Naive B cell (primary cell): ENCODE results near the gene PRR27. TPM values are rescaled to one million over a fixed set of nuclear protein-coding genes. Genes with fewer than 3 reads are reported as not detected.

ENCODE experiments used
- polyA plus RNA-seq, 6 donors: library from polyadenylated mRNA; unstranded; fragments of 300-500 nt; fragmentation: Illumina TruSeq; gene quantifications; one replicate each; pipeline ENCODE4 v1.2.3, GENCODE V29; 2021; ENCODE audit warnings: low read depth in 6 of 6

Gene PRR27
- polyA plus RNA-seq, 6 donors from 2014 or later: not detected

Other genes with a start within 250 kb of the PRR27 start
- not detected for gene CSN1S1, start 223.2 kb upstream of the PRR27 start, polyA plus RNA-seq
- not detected for gene CSN2, start 188.5 kb upstream of the PRR27 start, polyA plus RNA-seq
- not detected for gene STATH, start 158.3 kb upstream of the PRR27 start, polyA plus RNA-seq
- gene HTN3, start 125.8 kb upstream of the PRR27 start, polyA plus RNA-seq: not detected
- not detected for gene HTN1, start 103.8 kb upstream of the PRR27 start, polyA plus RNA-seq
- not detected for gene ODAM, start 41.5 kb downstream of the PRR27 start, polyA plus RNA-seq
- gene FDCSP, start 71.9 kb downstream of the PRR27 start, polyA plus RNA-seq: not detected
- gene CSN3, start 88.4 kb downstream of the PRR27 start, polyA plus RNA-seq: not detected
- gene CABS1, start 180.7 kb downstream of the PRR27 start, polyA plus RNA-seq: not detected
- not detected for gene SMR3A, start 206.5 kb downstream of the PRR27 start, polyA plus RNA-seq
- not detected for gene SMR3B, start 228.9 kb downstream of the PRR27 start, polyA plus RNA-seq
- gene OPRPN, start 243.7 kb downstream of the PRR27 start, polyA plus RNA-seq: not detected